HCT116 (cell line): Measurements from ENCODE around the gene CRIM1. TPM values are rescaled to one million over a fixed set of nuclear protein-coding genes. Genes with fewer than 3 reads are reported as not detected.

Experiments
- ATAC-seq: fragments of 200-7000 bp; cut with Tn5 transposase; 2 replicates; pipeline ENCODE4 v1.9.1; 2020; ENCODE audit warnings: mild to moderate bottlenecking, moderate library complexity
- BruUV-seq: library from RNA; stranded (reverse); fragments of 400-500 nt; replicated peaks from 2 replicates; lab custom pipeline; 2021; lab: Mats Ljungman, UMichigan
- CTCF ChIA-PET: fragments of 300-600 bp; sonication (Branson Sonifier 250); formaldehyde crosslinking; loops from one replicate; lab custom pipeline; 2021; ENCODE audit warnings: antibody characterized with exemption; lab: Charles Lee
- POLR2A ChIA-PET: fragments of 300-600, 350-600 bp; sonication (Branson Sonifier 250); formaldehyde crosslinking; loops from one replicate; lab custom pipeline; 2021; ENCODE audit warnings: antibody characterized with exemption; lab: Charles Lee
- RAD21 ChIA-PET, 2 experiments: fragments of 300-600 bp; sonication (Branson Sonifier 250); formaldehyde crosslinking; loops; one replicate each; lab custom pipeline; 2023; ENCODE audit warnings: low total read pairs in 2 of 2; ENCODE audit not compliant: uncharacterized antibody in 2 of 2, unreplicated experiment in 2 of 2, low non-redundant PET in 1 of 2; lab: Charles Lee
- DNase-seq: peaks from one replicate; pipeline ENCODE4 v3.0.0-alpha.2; 2010; ENCODE audit warnings: low read depth, low spot score
- H2AFZ ChIP-seq: fragments of 200-600 bp; shearing (Covaris generic), sonication (generic); 2 replicates; pipeline ENCODE4 v1.6.1; 2017; ENCODE audit warnings: low read depth, mixed run types, mixed read lengths, antibody characterized with exemption, low read length; ENCODE audit not compliant: poor library complexity, severe bottlenecking
- H3K27ac ChIP-seq: 2 replicates; pipeline ENCODE4 v1.5.1; 2012; ENCODE audit warnings: low read depth, low read length
- H3K27me3 ChIP-seq: fragments of 200-600 bp; sonication (generic); 2 replicates; pipeline ENCODE4 v1.6.1; 2016; ENCODE audit warnings: mixed run types, low read length, mixed read lengths; ENCODE audit not compliant: insufficient read depth
- H3K36me3 ChIP-seq, 2 experiments: fragments of 200-500 bp in 1 of 2; fragments of 200-600 bp in 1 of 2; sonication (Bioruptor generic) in 1 of 2; sonication (generic) in 1 of 2; 2 replicates each; pipeline versions ENCODE4 v1.5.1 to v1.6.1; 2014 to 2016; ENCODE audit warnings: low read length in 2 of 2, inconsistent platforms in 1 of 2, mixed read lengths in 1 of 2, mixed run types in 1 of 2; ENCODE audit not compliant: insufficient read depth in 2 of 2, control insufficient read depth in 1 of 2
- H3K4me1 ChIP-seq, 2 experiments: fragments of 200-600 bp in 1 of 2; sonication (generic) in 1 of 2; 2 replicates each; pipeline versions ENCODE4 v1.5.1 to v1.6.1; 2012 to 2017; ENCODE audit warnings: low read length in 2 of 2, inconsistent platforms in 1 of 2, mild to moderate bottlenecking in 1 of 2, mixed read lengths in 1 of 2, mixed run types in 1 of 2, moderate library complexity in 1 of 2; ENCODE audit not compliant: insufficient read depth in 2 of 2, control insufficient read depth in 1 of 2
- H3K4me2 ChIP-seq: fragments of 200-600 bp; sonication (generic); 2 replicates; pipeline ENCODE4 v1.6.1; 2017; ENCODE audit warnings: mixed run types, low read length, mixed read lengths
- H3K4me3 ChIP-seq, 2 experiments: fragments of 200-600 bp in 1 of 2; sonication (generic) in 1 of 2; replicated peaks in 1 of 2; 2 replicates each; pipeline ENCODE4 v1.5.1; 2011 to 2016; ENCODE audit warnings: low read length in 2 of 2, control low read depth in 1 of 2, low read depth in 1 of 2, mild to moderate bottlenecking in 1 of 2, mixed read lengths in 1 of 2, mixed run types in 1 of 2
- H3K79me2 ChIP-seq: fragments of 200-600 bp; sonication (generic); 2 replicates; pipeline ENCODE4 v1.6.1; 2017; ENCODE audit warnings: mild to moderate bottlenecking, mixed run types, low read length, moderate library complexity, mixed read lengths; ENCODE audit not compliant: insufficient read depth
- H3K9ac ChIP-seq: fragments of 200-600 bp; sonication (generic); 2 replicates; pipeline ENCODE4 v1.6.1; 2016; ENCODE audit warnings: low read length, mixed read lengths
- H3K9me2 ChIP-seq: fragments of 200-600 bp; sonication (generic), shearing (Covaris generic); 2 replicates; pipeline ENCODE4 v1.6.1; 2017; ENCODE audit warnings: mixed run types, mild to moderate bottlenecking, moderate library complexity; ENCODE audit not compliant: insufficient read depth
- H3K9me3 ChIP-seq, 2 experiments: fragments of 200-500 bp in 1 of 2; fragments of 200-600 bp in 1 of 2; sonication (Bioruptor generic) in 1 of 2; sonication (generic) in 1 of 2; 2 replicates each; pipeline ENCODE4 v1.6.1; 2014 to 2017; ENCODE audit warnings: low read length in 2 of 2, mixed read lengths in 2 of 2, inconsistent platforms in 1 of 2, low read depth in 1 of 2, mild to moderate bottlenecking in 1 of 2, mixed run types in 1 of 2, moderate library complexity in 1 of 2; ENCODE audit not compliant: control insufficient read depth in 1 of 2, insufficient read depth in 1 of 2
- H4K20me1 ChIP-seq: fragments of 200-600 bp; sonication (generic), shearing (Covaris generic); 2 replicates; pipeline ENCODE4 v1.6.1; 2017; ENCODE audit warnings: mixed run types, mild to moderate bottlenecking, moderate library complexity; ENCODE audit not compliant: insufficient read depth
- JUND ChIP-seq: IDR thresholded peaks from 2 replicates; pipeline ENCODE4 v1.6.1; 2012
- POLR2A ChIP-seq: IDR thresholded peaks from 2 replicates; pipeline ENCODE4 v1.7.0; 2011; ENCODE audit warnings: borderline replicate concordance; ENCODE audit not compliant: insufficient read depth, insufficient read length; ENCODE audit errors: extremely low read depth
- RAD21 ChIP-seq: IDR thresholded peaks from 2 replicates; pipeline ENCODE4 v1.6.1; 2012; ENCODE audit warnings: low read depth, mild to moderate bottlenecking
- REST ChIP-seq: IDR thresholded peaks from 2 replicates; pipeline ENCODE4 v1.6.1; 2012; ENCODE audit warnings: low read depth
- SP1 ChIP-seq: IDR thresholded peaks from 2 replicates; pipeline ENCODE4 v1.6.1; 2012; ENCODE audit warnings: low read depth
- TCF7L2 ChIP-seq: IDR thresholded peaks from 2 replicates; pipeline ENCODE4 v1.7.0; 2011; ENCODE audit warnings: borderline replicate concordance, inconsistent platforms; ENCODE audit not compliant: insufficient read depth, insufficient read length; ENCODE audit errors: extremely low read depth
- intact Hi-C: fragments of 100-400 bp; cut with micrococcal nuclease; formaldehyde crosslinking; loops from 2 replicates; pipeline ENCODE4 v1.10.0; 2022
- total RNA-seq: library from RNA; stranded (reverse); gene quantifications from one replicate; pipeline ENCODE4 v1.2.1, GENCODE V29; 2021; ENCODE audit not compliant: unreplicated experiment
- TF ChIP-seq, protein P1 (sequence below): IDR thresholded peaks from 2 replicates; pipeline ENCODE4 v1.6.1; 2012
- TF ChIP-seq, protein P2 (sequence below), 3 experiments: fragments of 200-600 bp in 1 of 3; sonication (generic) in 1 of 3; IDR thresholded peaks in 2 of 3; conservative IDR thresholded peaks in 1 of 3; 2 replicates each; pipeline ENCODE4 v1.5.1; 2012 to 2017; ENCODE audit warnings: low read depth in 2 of 3, low read length in 2 of 3, antibody characterized with exemption in 1 of 3, borderline replicate concordance in 1 of 3, control low read depth in 1 of 3, mild to moderate bottlenecking in 1 of 3, mixed read lengths in 1 of 3, mixed run types in 1 of 3, moderate library complexity in 1 of 3; ENCODE audit not compliant: insufficient read depth in 1 of 3

CRIM1 gene
- total RNA-seq, 1 experiment from 2014 or later, result 27.2 TPM

DNA sequence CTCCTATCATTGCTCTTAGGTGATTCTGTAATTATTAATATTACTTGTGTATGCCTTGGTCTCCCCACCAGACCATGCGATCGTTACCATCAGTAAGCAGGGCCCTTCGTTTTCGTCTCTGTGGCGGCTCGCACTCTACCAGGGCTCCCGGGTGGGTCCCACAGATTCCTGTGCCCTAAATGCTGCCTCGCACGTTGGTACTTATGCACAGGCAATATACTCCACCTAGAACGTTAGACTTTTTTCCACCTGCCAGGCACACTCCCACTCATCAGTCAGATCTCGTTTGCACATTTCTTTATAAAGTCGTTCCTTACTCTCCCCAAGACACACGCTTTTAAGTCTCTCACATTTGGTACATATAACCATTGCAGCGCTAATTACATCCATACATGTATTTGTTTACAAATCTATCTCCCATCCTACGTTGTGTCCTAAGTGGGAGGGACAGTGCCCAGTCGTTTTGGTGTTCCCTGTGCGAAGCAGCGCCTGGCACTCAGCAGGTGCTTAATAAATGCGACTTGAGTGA is 241.5 kb downstream of the CRIM1 start:
- no peaks in the 10 kb centered on the region; a peak in 1 of 4 replicates for H3K36me3 ChIP-seq
- H4K20me1 ChIP-seq, result no peaks in the 10 kb centered on the region
- H3K4me1 ChIP-seq, result peaks cover 10 to 19% of the 10 kb centered on the region in 2 experiments
- peaks cover 48% of the 10 kb centered on the region for H3K79me2 ChIP-seq
- no peaks in the 10 kb centered on the region for H3K9me2 ChIP-seq
- DNase-seq, result no peak
- peak overlapping the region; percentile 80 for H3K9ac ChIP-seq
- H3K27ac ChIP-seq, result peak overlapping the region; percentile 76
- H3K4me2 ChIP-seq, result peak overlapping the region; percentile 95
- RAD21 ChIA-PET, result no interaction called here
- H2AFZ ChIP-seq, result no peak overlapping the region
- no peaks in the 10 kb centered on the region for H3K9me3 ChIP-seq
- peak overlapping the region; percentile 80 to 82 for H3K4me3 ChIP-seq
- TF ChIP-seq POLR2A, result no peak
- no peak for TF ChIP-seq TCF7L2
- TF ChIP-seq, protein P1, sequence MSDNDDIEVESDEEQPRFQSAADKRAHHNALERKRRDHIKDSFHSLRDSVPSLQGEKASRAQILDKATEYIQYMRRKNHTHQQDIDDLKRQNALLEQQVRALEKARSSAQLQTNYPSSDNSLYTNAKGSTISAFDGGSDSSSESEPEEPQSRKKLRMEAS, result no peak
- TF ChIP-seq REST, result no peak
- TF ChIP-seq SP1, result 0 out of 2 replicates have a peak, but pooled peaks have one; percentile 30
- TF ChIP-seq, protein P2, sequence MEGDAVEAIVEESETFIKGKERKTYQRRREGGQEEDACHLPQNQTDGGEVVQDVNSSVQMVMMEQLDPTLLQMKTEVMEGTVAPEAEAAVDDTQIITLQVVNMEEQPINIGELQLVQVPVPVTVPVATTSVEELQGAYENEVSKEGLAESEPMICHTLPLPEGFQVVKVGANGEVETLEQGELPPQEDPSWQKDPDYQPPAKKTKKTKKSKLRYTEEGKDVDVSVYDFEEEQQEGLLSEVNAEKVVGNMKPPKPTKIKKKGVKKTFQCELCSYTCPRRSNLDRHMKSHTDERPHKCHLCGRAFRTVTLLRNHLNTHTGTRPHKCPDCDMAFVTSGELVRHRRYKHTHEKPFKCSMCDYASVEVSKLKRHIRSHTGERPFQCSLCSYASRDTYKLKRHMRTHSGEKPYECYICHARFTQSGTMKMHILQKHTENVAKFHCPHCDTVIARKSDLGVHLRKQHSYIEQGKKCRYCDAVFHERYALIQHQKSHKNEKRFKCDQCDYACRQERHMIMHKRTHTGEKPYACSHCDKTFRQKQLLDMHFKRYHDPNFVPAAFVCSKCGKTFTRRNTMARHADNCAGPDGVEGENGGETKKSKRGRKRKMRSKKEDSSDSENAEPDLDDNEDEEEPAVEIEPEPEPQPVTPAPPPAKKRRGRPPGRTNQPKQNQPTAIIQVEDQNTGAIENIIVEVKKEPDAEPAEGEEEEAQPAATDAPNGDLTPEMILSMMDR (IDR thresholded peaks at IDR 0.05 in 2 of 3, conservative IDR thresholded peaks at IDR 0.05 in 1 of 3; ENCODE audit: borderline replicate concordance in 1 of 3, insufficient read depth in 1 of 3, low read depth in 2 of 3, low read length in 2 of 3), result no peak
- no peak for TF ChIP-seq RAD21
- TF ChIP-seq JUND, result no peak
- TF ChIP-seq, all 23 proteins: peak for 1
- POLR2A ChIA-PET, result no interaction called here
- intact Hi-C loops, result no loop called here
- H3K27me3 ChIP-seq, result no peaks in the 10 kb centered on the region
- no peak; the same call in 1 of the 2 replicates for ATAC-seq
- BruUV-seq, result TSS peak; percentile 52
- CTCF ChIA-PET, result no interaction called here
